Liver (tissue), 9 donors: ENCODE results near the gene TCF19. TPM values are rescaled to one million over a fixed set of nuclear protein-coding genes. Genes with fewer than 3 reads are reported as not detected.

ENCODE experiments used
- DNase-seq: peaks from one replicate; pipeline ENCODE4 v3.0.0-alpha.2; 2017; ENCODE audit warnings: low spot score
- H3K27ac ChIP-seq, 2 donors: one replicate each; pipeline ENCODE4 v1.7.0; 2013; ENCODE audit warnings: inconsistent platforms in 2 of 2, low read length in 2 of 2, control low read depth in 1 of 2, low read depth in 1 of 2, mild to moderate bottlenecking in 1 of 2
- H3K27me3 ChIP-seq, 4 donors: one replicate each; pipeline versions ENCODE4 v1.6.1 to v1.7.0; 2013; ENCODE audit warnings: low read length in 3 of 4, inconsistent platforms in 1 of 4, mild to moderate bottlenecking in 1 of 4, moderate library complexity in 1 of 4; ENCODE audit not compliant: control insufficient read depth in 4 of 4, insufficient read depth in 4 of 4
- H3K36me3 ChIP-seq, 4 donors: one replicate each; pipeline versions ENCODE4 v1.6.1 to v1.7.0; 2013; ENCODE audit warnings: low read length in 3 of 4, mild to moderate bottlenecking in 3 of 4, low read depth in 1 of 4, moderate library complexity in 1 of 4; ENCODE audit not compliant: control insufficient read depth in 4 of 4, insufficient read depth in 3 of 4
- H3K4me1 ChIP-seq, 4 donors: one replicate each; pipeline versions ENCODE4 v1.6.1 to v1.7.0; 2013; ENCODE audit warnings: low read length in 3 of 4, mild to moderate bottlenecking in 3 of 4, moderate library complexity in 1 of 4; ENCODE audit not compliant: control insufficient read depth in 4 of 4, insufficient read depth in 4 of 4
- H3K4me3 ChIP-seq, 3 donors: one replicate each; pipeline versions ENCODE4 v1.6.1 to v1.7.0; 2013; ENCODE audit warnings: low read length in 3 of 3, control low read depth in 1 of 3, low read depth in 1 of 3, mild to moderate bottlenecking in 1 of 3
- H3K9ac ChIP-seq, 2 donors: one replicate each; pipeline ENCODE4 v1.7.0; 2013; ENCODE audit warnings: low read length in 2 of 2, mild to moderate bottlenecking in 2 of 2, moderate library complexity in 2 of 2, control low read depth in 1 of 2, low read depth in 1 of 2
- H3K9me3 ChIP-seq, 4 donors: one replicate each; pipeline versions ENCODE4 v1.6.1 to v1.7.0; 2013; ENCODE audit warnings: low read length in 3 of 4; ENCODE audit not compliant: control insufficient read depth in 4 of 4
- EGR1 ChIP-seq, 2 donors: IDR thresholded peaks; 2 replicates each; pipeline ENCODE4 v1.6.1; 2016 to 2018; ENCODE audit warnings: antibody characterized with exemption in 2 of 2, low read depth in 2 of 2
- FOXA2 ChIP-seq: IDR thresholded peaks from 2 replicates; pipeline ENCODE4 v1.6.1; 2016; ENCODE audit warnings: antibody characterized with exemption
- HNF4A ChIP-seq, 2 donors: conservative IDR thresholded peaks; 2 replicates each; pipeline ENCODE4 v1.6.1; 2016; ENCODE audit warnings: antibody characterized with exemption in 2 of 2, mild to moderate bottlenecking in 2 of 2
- HNF4G ChIP-seq: IDR thresholded peaks from 2 replicates; pipeline ENCODE4 v1.6.1; 2016; ENCODE audit warnings: antibody characterized with exemption
- JUND ChIP-seq, 2 donors: IDR thresholded peaks; 2 replicates each; pipeline ENCODE4 v1.6.1; 2016; ENCODE audit warnings: antibody characterized with exemption in 2 of 2
- MAX ChIP-seq: IDR thresholded peaks from 2 replicates; pipeline ENCODE4 v1.6.1; 2016; ENCODE audit warnings: antibody characterized with exemption
- NR2F2 ChIP-seq: IDR thresholded peaks from 2 replicates; pipeline ENCODE4 v1.6.1; 2016; ENCODE audit warnings: antibody characterized with exemption
- RAD21 ChIP-seq, 2 donors: IDR thresholded peaks; 2 replicates each; pipeline ENCODE4 v1.6.1; 2016; ENCODE audit warnings: antibody characterized with exemption in 2 of 2, mild to moderate bottlenecking in 2 of 2
- REST ChIP-seq: IDR thresholded peaks from 2 replicates; pipeline ENCODE4 v1.6.1; 2016; ENCODE audit warnings: antibody characterized with exemption, mild to moderate bottlenecking
- RXRA ChIP-seq, 2 donors: IDR thresholded peaks; 2 replicates each; pipeline ENCODE4 v1.6.1; 2017 to 2018; ENCODE audit warnings: antibody characterized with exemption in 2 of 2, mild to moderate bottlenecking in 1 of 2
- SP1 ChIP-seq: IDR thresholded peaks from 2 replicates; pipeline ENCODE4 v1.6.1; 2018; ENCODE audit warnings: antibody characterized with exemption, mild to moderate bottlenecking
- TAF1 ChIP-seq: conservative IDR thresholded peaks from 2 replicates; pipeline ENCODE4 v1.6.1; 2016; ENCODE audit warnings: antibody characterized with exemption, mild to moderate bottlenecking
- YY1 ChIP-seq: IDR thresholded peaks from 2 replicates; pipeline ENCODE4 v1.6.1; 2016; ENCODE audit warnings: antibody characterized with exemption, mild to moderate bottlenecking
- ZBTB33 ChIP-seq: IDR thresholded peaks from 2 replicates; pipeline ENCODE4 v1.6.1; 2016; ENCODE audit warnings: antibody characterized with exemption
- WGBS: extraction: QIAGEN DNeasy Blood & Tissue Kit; methylation state at CpG from one replicate; pipeline ENCODE4 v1.1.7; 2013; 5-methylcytosine and 5-hydroxymethylcytosine counted together
- polyA plus RNA-seq, 2 donors: library from polyadenylated mRNA; stranded (reverse) in 1 of 2; unstranded in 1 of 2; fragments of 200-250 nt in 1 of 2; fragments of >200 nt in 1 of 2; fragmentation: Nextera tagmentation in 1 of 2; extraction: Ambion mirVana in 1 of 2; gene quantifications; one replicate each; pipeline versions ENCODE4 v1.2.1 to v1.2.3, GENCODE V29; 2013 to 2015
- total RNA-seq, 2 donors: library from RNA; depleted of rRNA; stranded (reverse); fragments of >200 nt; gene quantifications; one replicate each; pipeline ENCODE4 v1.2.3, GENCODE V29; 2014
- donor health status: healthy.
- donor health status: healthy.
- donor health status: healthy.
- donor health status: healthy.
- donor health status: healthy.

TCF19 gene
- total and polyA plus RNA-seq, 4 donors: 0.63 to 16.8 (median 2.0) TPM

GRCh38 chr6:31120151-31120915 is 38.1 kb upstream of the TCF19 start, which contains the start of gene CDSN:
CDSN (minus strand) TSS chr6:31120446; CDS start chr6:31120419, 27 bp downstream.
- TF ChIP-seq FOXA2: no peak
- 80% methylated on average over 26 of the region's 26 CpGs for WGBS
- Histone ChIP-seq H3K9me3 (no peaks in the 10 kb centered on the region), H3K27me3 (no peaks in the 10 kb centered on the region), H3K9ac (no peak within 1 kb of the TSS), H3K4me3 (no peak within 1 kb of the TSS), H3K4me1 (no peaks in the 10 kb centered on the region), H3K36me3 (no peaks in the 10 kb centered on the region), H3K27ac (no peak within 1 kb of the TSS)
- no peak for DNase-seq

- Histone ChIP-seq H3K9me3 (no peaks in the 10 kb centered on the region), H3K27ac (no peak overlapping the region), H3K27me3 (no peaks in the 10 kb centered on the region), H3K36me3 (no peaks in the 10 kb centered on the region), H3K4me1 (no peaks in the 10 kb centered on the region), H3K4me3 (no peak overlapping the region), H3K9ac (no peak overlapping the region)
- DNase-seq: no peak
- 86% methylated on average over 12 of the region's 12 CpGs for WGBS
- TF ChIP-seq ZBTB33: no peak
- TF ChIP-seq FOXA2: no peak
- no peak for TF ChIP-seq YY1
- no peak for TF ChIP-seq JUND (IDR thresholded peaks at IDR 0.05)
Measured at GRCh38 chr6:31121131-31121790, 37.1 kb upstream of the TCF19 start.

- H3K27ac ChIP-seq: no peak overlapping the region
- no peak overlapping the region for H3K4me3 ChIP-seq
- H3K27me3 ChIP-seq: no peaks in the 10 kb centered on the region
- H3K9me3 ChIP-seq: no peaks in the 10 kb centered on the region
- WGBS: 53% methylated on average over 16 of the region's 16 CpGs
- no peak for DNase-seq
- no peaks in the 10 kb centered on the region for H3K4me1 ChIP-seq
- no peak overlapping the region for H3K9ac ChIP-seq
- H3K36me3 ChIP-seq: no peaks in the 10 kb centered on the region
- TF ChIP-seq HNF4G (no peak), MAX (no peak), EGR1 (IDR thresholded peaks at IDR 0.05; ENCODE audit: low read depth in 2 of 2) (no peak), SP1 (no peak), RXRA (IDR thresholded peaks at IDR 0.05) (no peak), NR2F2 (no peak), TAF1 (no peak), RAD21 (IDR thresholded peaks at IDR 0.05) (no peak), ZBTB33 (no peak), FOXA2 (no peak), REST (no peak), HNF4A (conservative IDR thresholded peaks at IDR 0.05) (no peak), YY1 (no peak)
Measured at GRCh38 chr6:31122791-31123706, 35.3 kb upstream of the TCF19 start.
